Esophagus squamous epithelium (tissue), 4 donors: ENCODE measurements around the gene VTN.

Source experiments
- CTCF ChIP-seq, 6 experiments: fragments of 450-650 bp in 4 of 6; fragments of 200-600 bp in 2 of 6; sonication (generic) in 2 of 6; IDR thresholded peaks; one replicate each; pipeline ENCODE4 v1.5.1; 2016 to 2019; ENCODE audit warnings: antibody characterized with exemption in 6 of 6, mild to moderate bottlenecking in 4 of 6, moderate library complexity in 4 of 6
- POLR2A ChIP-seq, 4 donors: fragments of 450-650 bp; IDR thresholded peaks; one replicate each; pipeline ENCODE4 v1.6.1; 2017; ENCODE audit warnings: antibody characterized with exemption in 4 of 4, mild to moderate bottlenecking in 4 of 4, moderate library complexity in 3 of 4

DNA sequence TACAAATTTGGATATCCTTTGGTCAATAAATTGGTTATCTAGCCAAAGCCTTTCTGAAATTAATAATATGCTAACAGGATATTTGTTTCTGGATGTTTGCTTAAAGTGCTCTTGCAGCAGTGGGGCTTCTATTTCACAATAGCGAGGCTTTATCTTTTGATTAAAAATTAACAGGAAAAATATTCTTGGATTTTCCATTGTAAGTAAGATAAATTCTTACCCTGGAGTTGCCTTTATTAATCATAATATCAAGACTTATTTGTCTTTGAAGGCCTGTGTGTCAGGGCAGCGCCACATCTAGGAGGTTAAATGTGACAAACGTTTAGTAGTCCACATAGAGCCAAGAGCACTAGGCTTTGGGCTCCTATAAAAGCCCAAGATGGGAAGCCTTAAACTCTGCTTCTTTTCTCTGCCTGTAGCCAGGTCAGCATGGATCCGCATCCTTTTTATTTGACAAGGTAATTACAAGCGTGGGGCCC lies 45.8 kb downstream of the VTN start:
- TF ChIP-seq CTCF (IDR thresholded peaks at IDR 0.05) (no peak), POLR2A (IDR thresholded peaks at IDR 0.05) (no peak)
